HL-60 (cell line): ENCODE results near the gene NDEL1.

Experiments
- DNase-seq, 2 experiments: peaks; one replicate each; pipeline ENCODE4 v3.0.0-alpha.2; 2010 to 2020; ENCODE audit warnings: low read depth in 1 of 2, low spot score in 1 of 2
- H3K27ac ChIP-seq: fragments of 250-450 bp; sonication (Bioruptor Pico); replicated peaks from 2 replicates; pipeline ENCODE4 v1.5.1; 2020; ENCODE audit warnings: mild to moderate bottlenecking, moderate library complexity
- H3K27me3 ChIP-seq: fragments of 250-450 bp; sonication (Bioruptor Pico); 2 replicates; pipeline ENCODE4 v1.5.1; 2021; ENCODE audit warnings: mild to moderate bottlenecking, moderate library complexity; ENCODE audit not compliant: insufficient read depth, poor library complexity, severe bottlenecking
- H3K4me3 ChIP-seq: replicated peaks from 2 replicates; pipeline ENCODE4 v1.5.1; 2011; ENCODE audit warnings: mild to moderate bottlenecking, control low read depth, low read length; ENCODE audit not compliant: insufficient read depth
- CTCF ChIP-seq: IDR thresholded peaks from one replicate; pipeline ENCODE4 v1.5.1; 2011; ENCODE audit warnings: low read length, control low read depth, inconsistent platforms; ENCODE audit not compliant: insufficient read depth
- GABPA ChIP-seq: IDR thresholded peaks from 2 replicates; pipeline ENCODE4 v1.6.1; 2012; ENCODE audit warnings: low read depth
- POLR2AphosphoS5 ChIP-seq: IDR thresholded peaks from 2 replicates; pipeline ENCODE4 v1.6.1; 2012; ENCODE audit warnings: low read depth
- REST ChIP-seq: IDR thresholded peaks from 2 replicates; pipeline ENCODE4 v1.6.1; 2012; ENCODE audit warnings: low read depth; ENCODE audit not compliant: insufficient replicate concordance
- SPI1 ChIP-seq: IDR thresholded peaks from 2 replicates; pipeline ENCODE4 v1.6.1; 2012; ENCODE audit warnings: low read depth, mild to moderate bottlenecking, borderline replicate concordance
- long read RNA-seq: library from polyadenylated mRNA; unstranded; transcript quantifications from one replicate; pipeline ENCODE4 v2.0.0, GENCODE V29; 2020

NDEL1 gene, protein sequence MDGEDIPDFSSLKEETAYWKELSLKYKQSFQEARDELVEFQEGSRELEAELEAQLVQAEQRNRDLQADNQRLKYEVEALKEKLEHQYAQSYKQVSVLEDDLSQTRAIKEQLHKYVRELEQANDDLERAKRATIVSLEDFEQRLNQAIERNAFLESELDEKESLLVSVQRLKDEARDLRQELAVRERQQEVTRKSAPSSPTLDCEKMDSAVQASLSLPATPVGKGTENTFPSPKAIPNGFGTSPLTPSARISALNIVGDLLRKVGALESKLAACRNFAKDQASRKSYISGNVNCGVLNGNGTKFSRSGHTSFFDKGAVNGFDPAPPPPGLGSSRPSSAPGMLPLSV
- long read RNA-seq, transcript NDEL1-201 (9 exons, 2,372 nt): major isoform, 191 of 257 reads
- long read RNA-seq, partial matches to known transcripts: 7 of 257 reads
- long read RNA-seq, other reads (novel, unspliced or antisense): 53 of 257 reads

DNA sequence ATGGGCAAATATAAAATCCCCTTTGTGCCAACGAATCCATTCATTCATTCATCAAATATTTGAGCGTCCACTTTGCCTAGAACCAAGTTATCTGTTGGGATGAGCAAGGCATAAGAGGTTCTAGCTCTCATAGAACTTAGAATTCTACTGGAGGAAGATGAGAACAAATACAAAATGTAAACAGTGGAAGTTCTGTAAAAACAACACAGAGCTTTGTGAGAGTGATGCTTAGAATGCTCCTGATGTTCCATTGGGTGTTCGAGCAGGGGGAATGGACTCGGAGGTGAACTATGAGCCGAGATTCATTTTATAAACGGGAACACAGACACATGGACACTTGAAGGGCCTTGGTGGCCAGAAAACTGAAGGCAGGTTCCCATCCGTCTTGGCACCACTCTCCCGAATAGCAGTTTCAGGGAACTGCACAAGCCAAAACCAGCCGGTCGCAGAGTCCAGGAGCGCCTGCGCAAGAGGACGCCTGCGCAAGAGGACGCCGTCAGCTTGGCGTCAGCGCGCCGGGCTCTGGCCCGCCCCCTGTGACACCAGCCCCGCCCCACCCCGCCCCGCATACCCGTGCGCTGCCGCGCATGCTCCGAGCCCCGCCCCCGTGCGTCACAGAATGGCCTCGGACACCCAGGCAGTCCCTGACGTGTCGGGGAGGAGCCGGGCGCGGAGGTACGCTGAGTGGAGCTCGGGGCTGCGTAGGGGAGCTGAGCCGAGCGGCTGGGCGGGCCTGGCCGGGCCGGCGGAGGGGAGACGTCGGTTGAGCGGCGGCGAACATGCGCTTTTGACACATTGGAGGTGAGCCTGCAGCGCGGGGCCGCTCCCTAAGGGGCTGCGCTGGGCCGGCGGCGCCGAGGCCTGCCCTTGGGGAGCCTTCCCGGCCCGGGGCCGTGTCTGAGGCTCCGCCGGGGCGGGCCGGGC is at the start of gene NDEL1:
NDEL1 (plus strand) TSS at position 640 of the 924 bp plus-strand sequence. CDS start 8,388 bp downstream, outside the sequence.
- TF ChIP-seq POLR2AphosphoS5: peak; percentile 67; the same call in 1 of the 2 replicates
- peak; percentile 24 for TF ChIP-seq REST
- no peak for TF ChIP-seq SPI1
- peak; percentile 78 to 93 for DNase-seq
- H3K27ac ChIP-seq: peak within 1 kb of the TSS; percentile 88
- peak within 1 kb of the TSS; percentile 57 for H3K4me3 ChIP-seq
- no peaks in the 10 kb centered on the region for H3K27me3 ChIP-seq

DNA sequence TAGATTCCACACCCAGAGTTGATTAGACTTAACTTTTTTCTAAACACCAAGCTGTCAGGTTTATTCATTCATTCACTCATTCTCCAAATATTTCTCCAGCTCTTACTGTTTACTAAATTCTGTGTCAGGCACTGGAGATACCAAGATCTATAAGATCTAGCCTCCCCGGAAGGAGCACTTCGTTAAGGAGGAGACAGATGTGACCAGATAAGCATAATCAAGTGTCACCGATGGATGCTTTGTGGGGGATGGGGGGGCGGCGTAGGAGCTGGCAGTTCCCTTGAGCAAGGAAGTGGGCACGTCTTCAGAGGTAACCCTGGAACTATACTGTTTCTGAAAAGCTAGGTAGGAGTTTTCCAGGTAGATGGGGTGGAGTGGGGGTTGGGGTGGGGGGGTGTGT is 48.8 kb upstream of the NDEL1 start:
- no peak overlapping the region for H3K27ac ChIP-seq
- H3K27me3 ChIP-seq: no peaks in the 10 kb centered on the region
- TF ChIP-seq SPI1: no peak
- TF ChIP-seq REST: no peak
- TF ChIP-seq CTCF: no peak
- TF ChIP-seq POLR2AphosphoS5: no peak
- no peak for TF ChIP-seq GABPA
- no peak for DNase-seq
- H3K4me3 ChIP-seq: no peak overlapping the region

DNA sequence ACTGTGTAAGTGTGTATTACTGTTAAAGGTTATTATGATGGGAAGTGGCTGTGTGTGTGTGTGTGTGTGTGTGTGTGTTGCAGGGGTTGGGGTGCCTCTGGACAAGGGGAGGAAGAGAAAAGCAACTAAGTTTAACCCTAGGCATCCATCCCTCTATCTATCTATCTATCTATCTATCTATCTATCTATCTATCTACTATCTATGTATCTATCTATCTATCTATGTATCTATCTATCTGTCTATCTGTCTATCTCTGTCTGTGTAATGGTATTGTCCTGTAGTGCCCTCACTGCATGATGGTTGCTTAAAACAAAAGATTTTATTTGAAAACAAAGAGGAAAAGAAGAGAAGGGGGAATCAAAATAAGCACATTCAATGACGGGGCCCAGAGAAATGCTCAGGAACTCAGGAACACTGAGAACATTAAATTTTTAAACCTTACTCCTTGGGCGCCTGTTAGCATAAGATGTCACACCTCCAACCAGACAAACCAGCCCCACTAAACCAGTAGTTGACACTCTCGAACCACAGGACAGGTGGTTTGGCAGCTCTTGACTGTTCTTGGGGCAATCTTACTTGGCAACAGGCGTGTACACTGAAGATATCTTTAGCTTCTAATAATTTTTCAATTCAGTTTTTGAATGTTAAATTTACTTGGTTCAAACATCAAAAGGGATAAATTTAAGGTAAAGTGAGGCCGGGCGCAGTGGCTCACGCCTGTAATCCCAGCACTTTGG is 47.6 kb upstream of the NDEL1 start:
- no peak for TF ChIP-seq POLR2AphosphoS5
- TF ChIP-seq REST: no peak
- no peak for TF ChIP-seq CTCF
- H3K27me3 ChIP-seq: no peaks in the 10 kb centered on the region
- no peak overlapping the region for H3K27ac ChIP-seq
- DNase-seq: no peak
- no peak overlapping the region for H3K4me3 ChIP-seq
